Colonic mucosa (tissue), 4 donors: ENCODE data around the gene LCMT1. TPM values are rescaled to one million over a fixed set of nuclear protein-coding genes. Genes with fewer than 3 reads are reported as not detected.
A peak's percentile ranks its signal among the peaks of the same experiment; 100 is the strongest.

ENCODE experiments used
- DNase-seq: peaks from one replicate; pipeline ENCODE4 v3.0.0-alpha.2; 2020
- H3K27ac ChIP-seq: fragments of 200-600 bp; one replicate; pipeline ENCODE4 v1.8.0; 2021
- H3K27me3 ChIP-seq: fragments of 200-600 bp; one replicate; pipeline ENCODE4 v1.8.0; 2021
- H3K36me3 ChIP-seq: fragments of 200-600 bp; one replicate; pipeline ENCODE4 v1.8.0; 2021
- H3K4me1 ChIP-seq: fragments of 200-600 bp; one replicate; pipeline ENCODE4 v1.8.0; 2021; ENCODE audit warnings: mild to moderate bottlenecking
- H3K4me3 ChIP-seq: fragments of 200-600 bp; one replicate; pipeline ENCODE4 v1.8.0; 2021
- H3K9ac ChIP-seq, 2 donors: one replicate each; pipeline ENCODE4 v1.7.0; 2013; ENCODE audit warnings: control low read depth in 2 of 2, low read depth in 2 of 2, low read length in 2 of 2
- H3K9me3 ChIP-seq: fragments of 200-600 bp; one replicate; pipeline ENCODE4 v1.8.0; 2021
- CTCF ChIP-seq: fragments of 200-600 bp; IDR thresholded peaks from one replicate; pipeline ENCODE4 v1.8.0; 2022; ENCODE audit warnings: antibody characterized with exemption, mild to moderate bottlenecking
- intact Hi-C: fragments of 100-400 bp; cut with DNase I; formaldehyde crosslinking; loops from one replicate; pipeline ENCODE4 v1.14.1; 2022
- total RNA-seq, 2 donors: library from RNA; stranded (reverse); fragmentation: NEBNext Ultra II Directional in 1 of 2; extraction: Animal tissue kit (Norgen Biotek cat#: 25700) in 1 of 2; gene quantifications; one replicate each; pipeline ENCODE4 v1.2.1, GENCODE V29; 2021
- donor health status: healthy.
- donor health status: DM: no; HTN: no; CAD: no.
- donor health status: DM: no; HTN: no; CAD: no.

Gene LCMT1
- total RNA-seq, 2 donors from 2014 or later: 46.9 to 47.6 TPM

DNA sequence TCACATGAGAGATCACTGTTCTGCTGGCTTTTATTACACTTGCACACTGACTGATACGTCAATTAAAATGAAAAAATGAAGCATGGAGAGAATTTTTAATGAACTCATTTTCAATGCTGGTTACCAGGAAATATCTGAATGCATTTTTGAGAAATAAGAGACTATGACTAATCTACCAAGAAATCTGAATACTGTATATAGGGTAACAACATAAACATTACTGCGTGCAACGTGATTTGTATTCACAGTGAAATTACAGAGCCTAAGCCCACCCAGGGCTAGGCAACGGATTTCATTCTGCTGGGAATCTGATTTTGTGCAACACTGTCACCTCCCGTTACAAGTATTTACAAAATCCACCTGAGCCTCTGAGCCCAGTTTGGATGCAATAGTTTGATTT lies 23.8 kb upstream of the LCMT1 start:
- Histone ChIP-seq H3K4me3 (no peak overlapping the region), H3K36me3 (no peaks in the 10 kb centered on the region), H3K4me1 (peaks cover 4% of the 10 kb centered on the region), H3K9me3 (no peaks in the 10 kb centered on the region), H3K9ac (no peak overlapping the region), H3K27ac (no peak overlapping the region), H3K27me3 (no peaks in the 10 kb centered on the region)
- intact Hi-C loops: no loop called here
- TF ChIP-seq CTCF: no peak
- no peak for DNase-seq

DNA sequence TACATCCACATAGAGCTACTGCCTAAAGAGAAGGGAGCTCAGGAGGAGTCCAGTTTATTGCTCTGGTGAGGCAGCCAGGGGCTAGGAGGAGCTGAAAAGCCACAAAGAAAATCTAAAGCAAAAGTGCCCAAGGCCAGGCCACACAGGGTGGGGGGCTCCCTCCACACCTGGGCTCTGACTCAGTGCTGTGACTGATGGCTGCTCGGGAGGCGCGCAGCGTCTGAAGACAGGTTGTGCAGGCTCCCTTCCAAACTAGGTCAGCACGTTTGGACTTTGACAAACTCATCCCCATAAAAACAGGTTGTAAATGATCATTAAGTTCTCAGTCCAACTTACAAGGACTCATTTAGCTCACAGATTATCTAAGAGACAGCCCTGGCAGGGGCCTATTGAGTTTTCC lies 22.2 kb upstream of the LCMT1 start:
- no peak overlapping the region for H3K4me3 ChIP-seq
- no peaks in the 10 kb centered on the region for H3K36me3 ChIP-seq
- DNase-seq: peak; percentile 65
- no peak for TF ChIP-seq CTCF
- peaks cover 4% of the 10 kb centered on the region for H3K4me1 ChIP-seq
- H3K9ac ChIP-seq: no peak overlapping the region
- H3K27ac ChIP-seq: no peak overlapping the region
- no peaks in the 10 kb centered on the region for H3K27me3 ChIP-seq
- no peaks in the 10 kb centered on the region for H3K9me3 ChIP-seq
- intact Hi-C loops: no loop called here

- Histone ChIP-seq H3K4me1 (peaks cover 4% of the 10 kb centered on the region), H3K4me3 (no peak overlapping the region), H3K27ac (no peak overlapping the region), H3K27me3 (no peaks in the 10 kb centered on the region), H3K9me3 (no peaks in the 10 kb centered on the region), H3K9ac (no peak overlapping the region), H3K36me3 (no peaks in the 10 kb centered on the region)
- no peak for TF ChIP-seq CTCF
- intact Hi-C loops: no loop called here
- DNase-seq: no peak
Measured at GRCh38 chr16:25092441-25092840, 19.1 kb upstream of the LCMT1 start.

- Histone ChIP-seq H3K36me3 (no peaks in the 10 kb centered on the region), H3K9me3 (no peaks in the 10 kb centered on the region), H3K27me3 (no peaks in the 10 kb centered on the region), H3K27ac (no peak overlapping the region), H3K4me1 (peaks cover 4% of the 10 kb centered on the region), H3K4me3 (no peak overlapping the region), H3K9ac (no peak overlapping the region)
- no peak for DNase-seq
- intact Hi-C loops: no loop called here
- no peak for TF ChIP-seq CTCF
Measured at GRCh38 chr16:25093208-25094061, 18.1 kb upstream of the LCMT1 start.

GRCh38 chr16:25094596-25094995 lies 16.9 kb upstream of the LCMT1 start:
- no peaks in the 10 kb centered on the region for H3K9me3 ChIP-seq
- no peaks in the 10 kb centered on the region for H3K27me3 ChIP-seq
- no peak overlapping the region for H3K27ac ChIP-seq
- H3K4me1 ChIP-seq: no peaks in the 10 kb centered on the region
- no peak for TF ChIP-seq CTCF
- no peaks in the 10 kb centered on the region for H3K36me3 ChIP-seq
- no peak overlapping the region for H3K9ac ChIP-seq
- DNase-seq: no peak
- H3K4me3 ChIP-seq: no peak overlapping the region
- intact Hi-C loops: no loop called here
